GM18507 (cell line): Measurements from ENCODE around the gene DCAF11.

Experiments
- DNase-seq: peaks from one replicate; pipeline ENCODE4 v3.0.0; 2011; ENCODE audit warnings: low read depth; ENCODE audit not compliant: insufficient read length; ENCODE audit errors: extremely low spot score
- FAIRE-seq: peaks from 2 replicates; lab custom pipeline; 2011; peaks lifted over from hg19 to GRCh38; lab: Jason Lieb, UNC

DCAF11 gene

GRCh38 chr14:24150061-24150460, 35.5 kb downstream of the DCAF11 start:
- FAIRE-seq = no peak
- DNase-seq = no peak

- FAIRE-seq = no peak
Observed at GRCh38 chr14:24150567-24150966, 36.0 kb downstream of the DCAF11 start.

GRCh38 chr14:24150993-24151392, 36.4 kb downstream of the DCAF11 start:
- DNase-seq (no peak), FAIRE-seq (no peak)

More at GRCh38 chr14:24150567-24150966, 36.0 kb downstream of the DCAF11 start:
- DNase-seq = no peak

- DNase-seq = no peak
- FAIRE-seq = no peak
Observed at GRCh38 chr14:24151404-24152080, 37.0 kb downstream of the DCAF11 start.

- DNase-seq (no peak), FAIRE-seq (no peak)
Observed at GRCh38 chr14:24155100-24155499, 40.5 kb downstream of the DCAF11 start.

- FAIRE-seq (no peak), DNase-seq (no peak)
Observed at GRCh38 chr14:24156840-24157239, 42.3 kb downstream of the DCAF11 start.

- no peak for FAIRE-seq
- DNase-seq = no peak
Observed at GRCh38 chr14:24157331-24157730, 42.8 kb downstream of the DCAF11 start.

- no peak for DNase-seq
- no peak for FAIRE-seq
Observed at GRCh38 chr14:24159777-24160498, 45.4 kb downstream of the DCAF11 start.

- FAIRE-seq (no peak), DNase-seq (no peak)
Observed at GRCh38 chr14:24160499-24160849, 45.9 kb downstream of the DCAF11 start.

- FAIRE-seq = peak; percentile 97
- peak; percentile 88 for DNase-seq
Observed at GRCh38 chr14:24160850-24161804, 46.5 kb downstream of the DCAF11 start, which contains the start of gene IRF9. Gene IRF9, plus strand, starts transcription at chr14:24161265. Its CDS starts 880 bp downstream, at chr14:24162145.

GRCh38 chr14:24162093-24162492, 47.5 kb downstream of the DCAF11 start:
- FAIRE-seq (no peak), DNase-seq (no peak)

- no peak for DNase-seq
- FAIRE-seq = no peak
Observed at GRCh38 chr14:24164518-24164991, 50.0 kb downstream of the DCAF11 start.

- no peak for DNase-seq
- FAIRE-seq = no peak
Observed at GRCh38 chr14:24165785-24166184, 51.2 kb downstream of the DCAF11 start.

- no peak for FAIRE-seq
Observed at GRCh38 chr14:24167469-24168114, 53.0 kb downstream of the DCAF11 start.

GRCh38 chr14:24171422-24172260, 57.1 kb downstream of the DCAF11 start, which contains the start of gene REC8:
Gene REC8, plus strand, starts transcription at chr14:24172080. Its CDS starts 473 bp downstream, at chr14:24172553.
- peak; percentile 91 for DNase-seq
- FAIRE-seq = peak; percentile 94

More at GRCh38 chr14:24167469-24168114, 53.0 kb downstream of the DCAF11 start:
- DNase-seq = no peak

GRCh38 chr14:24172261-24172860, 57.8 kb downstream of the DCAF11 start:
- no peak for DNase-seq
- FAIRE-seq = no peak

- FAIRE-seq (no peak), DNase-seq (no peak)
Observed at GRCh38 chr14:24172871-24173281, 58.3 kb downstream of the DCAF11 start.
